Fibroblast of the conjunctiva (primary cell): ENCODE results near the gene CFP.

Experiments used
- DNase-seq: peaks from one replicate; pipeline ENCODE4 v3.0.0-alpha.2; 2010; ENCODE audit warnings: low read depth

CFP gene

GRCh38 chrX:47637546-47638195 is 7.9 kb upstream of the CFP start:
- DNase-seq = no peak

DNA sequence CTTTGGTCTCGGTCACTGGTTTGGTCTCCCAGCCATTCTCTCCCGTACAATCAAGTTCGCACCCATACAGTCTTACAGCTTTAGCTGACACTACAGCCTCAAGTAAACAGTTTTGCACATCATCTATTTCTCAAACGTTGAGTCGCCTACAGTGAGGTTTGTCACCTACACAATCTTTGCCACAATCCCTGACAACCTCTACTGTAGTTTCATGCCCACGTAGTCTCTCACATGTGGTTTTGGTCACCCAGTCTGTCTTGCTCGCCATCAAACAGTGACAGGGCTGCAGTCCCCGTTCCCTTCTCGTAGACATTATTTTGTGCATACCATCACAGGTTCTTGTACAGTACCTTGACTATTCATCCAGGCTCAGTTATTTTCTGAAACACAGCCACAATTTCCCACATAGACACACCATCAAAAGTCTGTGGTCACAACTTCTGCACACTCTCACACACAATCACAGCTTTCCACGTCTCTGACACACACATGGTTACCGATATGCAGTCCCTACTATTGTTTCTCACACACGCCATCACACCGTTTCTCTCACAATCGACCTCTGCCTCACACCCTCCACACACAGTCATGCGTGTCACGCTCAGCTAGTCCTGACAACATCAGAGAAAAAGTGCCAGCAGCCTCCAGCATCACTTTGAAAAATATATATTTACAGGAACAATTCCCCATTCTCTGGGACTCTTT is 5.3 kb upstream of the CFP start:
- DNase-seq = no peak

- no peak for DNase-seq
These were observed 4.2 kb upstream of the CFP start for GRCh38 chrX:47633689-47634590.

DNA sequence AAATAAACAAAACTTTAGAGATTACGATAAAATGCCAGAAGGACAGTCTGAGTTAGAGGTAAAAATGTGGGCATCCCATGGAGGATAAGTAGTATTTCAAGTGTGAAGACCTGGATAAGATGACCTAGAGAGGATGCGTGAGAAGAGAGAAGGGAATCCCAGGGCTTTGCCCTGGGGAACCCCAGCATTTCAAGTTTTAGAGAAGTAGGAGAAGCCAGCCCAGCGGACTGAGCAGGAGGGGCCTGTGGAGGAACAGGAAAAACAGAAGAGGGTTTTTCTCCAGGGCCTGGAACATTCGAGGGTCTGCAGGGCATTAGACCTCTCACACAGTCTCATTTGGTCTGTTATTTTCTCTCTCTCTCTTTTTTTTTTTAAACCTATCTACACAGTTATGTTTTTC is 2.9 kb upstream of the CFP start:
- DNase-seq = no peak

DNA sequence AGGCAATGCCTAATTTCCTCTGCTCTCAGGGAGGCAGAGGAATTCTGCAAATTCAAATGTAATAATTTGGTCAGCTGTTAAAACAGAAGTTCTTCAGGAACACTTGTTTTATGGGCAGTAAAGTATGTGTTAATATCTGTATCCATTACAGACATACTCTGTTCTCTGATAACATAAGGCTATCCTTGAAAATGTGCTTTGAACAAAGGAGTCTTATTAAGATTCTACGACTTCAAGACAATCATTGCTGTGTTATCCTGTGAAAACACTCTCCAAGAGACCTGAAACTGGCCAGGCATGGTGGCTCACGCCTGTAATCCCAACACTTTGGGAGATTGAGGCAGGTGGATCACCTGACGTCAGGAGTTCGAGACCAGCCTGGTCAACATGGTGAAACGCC is 1.9 kb upstream of the CFP start:
- no peak for DNase-seq

- DNase-seq = no peak
These were observed 748 bp downstream of the CFP start for GRCh38 chrX:47628982-47629381.

DNA sequence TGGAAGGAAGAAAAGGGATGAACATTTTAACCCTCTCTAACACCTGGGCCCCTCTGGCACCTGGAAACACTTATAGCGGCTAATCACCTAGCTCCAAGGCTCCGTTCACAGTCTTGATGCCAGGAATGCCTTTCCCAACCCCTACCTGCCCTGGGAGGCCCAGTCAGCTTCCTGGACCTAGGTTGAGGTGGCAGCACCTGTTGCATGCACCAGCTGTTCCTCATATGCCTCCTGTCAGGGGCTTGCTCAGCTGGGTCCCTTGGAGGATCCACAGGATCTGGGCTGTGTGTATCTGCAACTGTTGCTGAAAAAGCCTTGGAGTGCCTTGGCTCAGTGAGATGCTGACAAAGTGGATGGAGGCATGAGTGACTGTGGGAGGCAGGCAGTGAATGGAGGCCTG is 4.4 kb downstream of the CFP start:
- no peak for DNase-seq

GRCh38 chrX:47623540-47624027 is 6.1 kb downstream of the CFP start:
- DNase-seq = peak; percentile 45

DNA sequence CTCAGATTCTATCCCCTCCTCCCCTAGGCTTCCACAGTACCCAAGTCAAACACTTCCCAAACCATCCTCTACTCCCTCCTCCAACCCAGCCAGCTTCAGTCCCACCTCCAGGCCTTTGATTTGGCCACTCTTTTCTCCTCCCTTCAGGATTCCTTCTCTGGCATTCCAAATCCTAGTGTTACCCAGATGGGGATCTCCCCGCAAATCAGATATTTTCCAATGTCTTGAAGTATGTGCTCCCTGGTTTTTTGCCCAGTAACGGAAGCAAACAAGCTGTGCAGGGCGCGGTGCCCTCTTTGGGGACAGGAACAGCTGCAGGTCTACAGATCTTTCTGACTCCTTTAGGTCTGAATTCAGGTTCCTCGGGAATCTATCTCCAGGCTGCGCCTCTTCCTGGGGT is 7.9 kb downstream of the CFP start:
- no peak for DNase-seq

DNA sequence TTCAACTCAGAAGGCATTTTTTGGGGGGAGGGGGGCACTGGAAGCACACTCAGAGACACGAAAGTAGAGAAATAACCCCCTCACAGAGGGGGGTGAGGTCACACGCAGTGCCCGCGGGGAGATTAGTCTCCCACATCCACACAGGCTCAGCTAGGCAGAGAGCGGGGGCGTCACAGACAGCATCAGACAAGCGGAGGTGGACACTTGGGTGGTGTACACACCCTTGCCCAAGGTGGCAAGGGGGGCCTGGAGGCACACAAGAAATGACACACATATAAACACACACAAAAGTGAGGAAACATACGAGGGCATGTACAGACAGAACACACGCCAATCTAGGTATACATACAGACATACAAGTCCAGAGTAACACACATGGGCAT is 9.4 kb downstream of the CFP start:
- DNase-seq = no peak

GRCh38 chrX:47619486-47620302 is 10.0 kb downstream of the CFP start, which contains the start of gene SYN1:
TSS of gene SYN1 (minus strand) at chrX:47619857. CDS start at chrX:47619728, 129 bp downstream.
- peak; percentile 40 for DNase-seq

- no peak for DNase-seq
These were observed 10.7 kb downstream of the CFP start for GRCh38 chrX:47618923-47619485.

- DNase-seq = no peak
These were observed 15.1 kb downstream of the CFP start for GRCh38 chrX:47614618-47615017.

DNA sequence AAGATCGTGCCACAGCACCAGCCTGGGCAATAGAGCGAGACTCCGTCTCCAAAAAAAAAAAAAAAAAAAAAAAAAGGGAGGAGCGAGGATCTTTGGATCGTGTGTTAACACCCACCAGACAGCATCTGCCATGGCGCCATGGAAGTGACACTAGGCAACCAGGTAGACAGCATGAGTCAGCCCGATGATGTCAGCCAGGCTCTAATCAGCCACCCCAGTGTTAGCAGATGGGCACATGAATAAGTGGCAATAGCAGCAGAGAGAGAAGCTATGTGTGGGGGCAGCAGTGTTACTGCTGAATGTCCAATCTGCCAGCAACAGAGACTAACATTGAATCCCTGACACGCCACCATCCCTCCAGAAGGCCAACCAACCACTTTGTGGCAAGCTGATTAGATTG is 16.6 kb downstream of the CFP start:
- DNase-seq = no peak

GRCh38 chrX:47612418-47612817 is 17.3 kb downstream of the CFP start:
- DNase-seq = no peak

- no peak for DNase-seq
These were observed 17.8 kb downstream of the CFP start for GRCh38 chrX:47611926-47612325.

GRCh38 chrX:47611489-47611888 is 18.2 kb downstream of the CFP start:
- no peak for DNase-seq

- no peak for DNase-seq
These were observed 19.2 kb downstream of the CFP start for GRCh38 chrX:47610511-47610910.

DNA sequence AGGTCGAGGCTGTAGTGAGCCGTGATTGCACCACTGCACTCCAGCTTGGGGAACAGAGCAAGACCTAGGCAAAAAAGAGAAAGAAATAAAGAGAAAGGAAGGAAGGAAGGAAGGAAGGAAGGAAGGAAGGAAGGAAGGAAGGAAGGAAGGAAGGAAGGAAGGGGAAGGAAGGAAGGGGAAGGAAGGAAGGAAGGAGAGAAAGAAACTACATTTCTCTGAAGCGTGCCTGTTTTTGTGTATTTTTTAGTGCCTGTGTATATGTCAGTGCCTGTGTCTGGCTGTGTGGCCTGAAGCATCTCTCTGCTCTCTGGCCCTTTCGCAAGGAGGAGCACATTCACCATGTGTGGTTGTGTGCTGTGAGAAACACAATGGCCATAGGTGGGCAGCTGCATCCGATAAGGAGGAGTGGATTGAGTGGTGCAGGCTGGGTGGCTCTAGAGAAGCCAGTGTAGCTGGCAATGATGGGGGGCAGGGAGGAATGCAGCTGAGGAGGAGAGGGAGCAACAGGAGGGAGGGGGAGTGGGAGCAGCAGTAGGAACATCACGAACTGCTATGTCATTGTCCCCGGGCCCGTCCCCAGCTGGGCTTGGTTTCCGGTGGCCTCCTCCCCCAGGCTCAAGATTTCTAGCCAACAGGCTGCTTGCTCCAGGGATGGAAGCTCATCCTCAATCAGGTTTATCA is 21.5 kb downstream of the CFP start:
- DNase-seq = no peak

DNA sequence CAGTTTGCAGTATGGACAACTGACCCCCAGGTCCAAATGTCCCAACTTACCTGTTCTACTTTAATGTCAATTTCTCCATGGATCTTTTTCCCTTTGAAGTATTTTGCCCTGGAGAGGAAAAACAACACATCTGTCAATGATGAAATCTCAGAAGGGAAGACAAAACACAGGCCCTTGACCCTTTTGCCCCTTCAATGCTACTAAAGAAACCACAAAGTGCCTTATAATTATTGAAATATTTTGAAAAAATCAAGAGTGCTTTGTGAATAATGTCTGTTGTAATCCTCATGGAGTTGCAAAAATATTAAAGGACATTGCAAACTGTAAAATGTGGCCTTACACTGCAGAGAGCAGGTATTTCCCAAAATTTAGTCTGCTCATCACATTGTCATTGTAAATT is 22.6 kb downstream of the CFP start:
- DNase-seq = no peak

- no peak for DNase-seq
These were observed 24.7 kb downstream of the CFP start for GRCh38 chrX:47605024-47605423.
